Activated naive CD8-positive, alpha-beta T cell treated with anti-CD3 and anti-CD28 coated beads, Interleukin-2, amount 50 U/mL, for 16 hours (primary cell): ENCODE measurements around the gene UPK3BL1.
"Not testable (repeated sequence)": the region's sequence is repeated elsewhere in the genome, so short reads cannot be mapped to it uniquely, and the experiment has no call there.

Experiments
- DNase-seq: peaks from one replicate; pipeline ENCODE4 v3.0.0-alpha.2; 2020; ENCODE audit warnings: low read depth, low spot score

The UPK3BL1 gene

GRCh38 chr7:102642691-102643090 lies at the start of gene UPK3BL1:
TSS of gene UPK3BL1 (minus strand) at chr7:102642791. CDS start at chr7:102642741, 50 bp downstream.
- not testable (repeated sequence) for DNase-seq

GRCh38 chr7:102690602-102691001 lies 48.0 kb upstream of the UPK3BL1 start:
- not testable (repeated sequence) for DNase-seq

GRCh38 chr7:102689436-102690282 lies 47.1 kb upstream of the UPK3BL1 start:
- not testable (repeated sequence) for DNase-seq

GRCh38 chr7:102688299-102689036 lies 45.9 kb upstream of the UPK3BL1 start:
- DNase-seq: not testable (repeated sequence)

GRCh38 chr7:102682560-102682959 lies 40.0 kb upstream of the UPK3BL1 start:
- DNase-seq: not testable (repeated sequence)

GRCh38 chr7:102680780-102681179 lies 38.2 kb upstream of the UPK3BL1 start:
- DNase-seq: not testable (repeated sequence)

- DNase-seq: not testable (repeated sequence)
Measured at GRCh38 chr7:102675545-102675944, 33.0 kb upstream of the UPK3BL1 start.

- not testable (repeated sequence) for DNase-seq
Measured at GRCh38 chr7:102673447-102674067, 31.0 kb upstream of the UPK3BL1 start.

- DNase-seq: not testable (repeated sequence)
Measured at GRCh38 chr7:102671956-102672307, 29.3 kb upstream of the UPK3BL1 start.

GRCh38 chr7:102671166-102671955 lies 28.8 kb upstream of the UPK3BL1 start, which contains the start of gene POLR2J2:
TSS of gene POLR2J2 (minus strand) at chr7:102671663. CDS start at chr7:102671601, 62 bp downstream.
- DNase-seq: not testable (repeated sequence)

GRCh38 chr7:102667523-102667922 lies 24.9 kb upstream of the UPK3BL1 start:
- not testable (repeated sequence) for DNase-seq

GRCh38 chr7:102666850-102667249 lies 24.3 kb upstream of the UPK3BL1 start:
- not testable (repeated sequence) for DNase-seq

GRCh38 chr7:102664765-102665164 lies 22.2 kb upstream of the UPK3BL1 start:
- DNase-seq: not testable (repeated sequence)

GRCh38 chr7:102649924-102650323 lies 7.3 kb upstream of the UPK3BL1 start, which contains the start of gene SPDYE2B:
TSS of gene SPDYE2B (plus strand) at chr7:102650319. CDS start at chr7:102652349, 2,030 bp downstream.
- DNase-seq: not testable (repeated sequence)

- not testable (repeated sequence) for DNase-seq
Measured at GRCh38 chr7:102647813-102648212, 5.2 kb upstream of the UPK3BL1 start.

GRCh38 chr7:102643404-102643803 lies 813 bp upstream of the UPK3BL1 start:
- not testable (repeated sequence) for DNase-seq

- not testable (repeated sequence) for DNase-seq
Measured at GRCh38 chr7:102638848-102639247, 3.7 kb downstream of the UPK3BL1 start.

- not testable (repeated sequence) for DNase-seq
Measured at GRCh38 chr7:102636956-102637355, 5.6 kb downstream of the UPK3BL1 start.

- DNase-seq: not testable (repeated sequence)
Measured at GRCh38 chr7:102635354-102635753, 7.2 kb downstream of the UPK3BL1 start.

GRCh38 chr7:102634299-102634698 lies 8.3 kb downstream of the UPK3BL1 start:
- not testable (repeated sequence) for DNase-seq

- DNase-seq: not testable (repeated sequence)
Measured at GRCh38 chr7:102630622-102631021, 12.0 kb downstream of the UPK3BL1 start.
